LoVo (cell line): ENCODE results near the gene LOC101059915.
"Not testable (repeated sequence)": the region's sequence is repeated elsewhere in the genome, so short reads cannot be mapped to it uniquely, and the experiment has no call there.

Experiments used
- DNase-seq: peaks from one replicate; pipeline ENCODE4 v3.0.0-alpha.2; 2016; ENCODE audit warnings: low spot score

LOC101059915 gene

DNA sequence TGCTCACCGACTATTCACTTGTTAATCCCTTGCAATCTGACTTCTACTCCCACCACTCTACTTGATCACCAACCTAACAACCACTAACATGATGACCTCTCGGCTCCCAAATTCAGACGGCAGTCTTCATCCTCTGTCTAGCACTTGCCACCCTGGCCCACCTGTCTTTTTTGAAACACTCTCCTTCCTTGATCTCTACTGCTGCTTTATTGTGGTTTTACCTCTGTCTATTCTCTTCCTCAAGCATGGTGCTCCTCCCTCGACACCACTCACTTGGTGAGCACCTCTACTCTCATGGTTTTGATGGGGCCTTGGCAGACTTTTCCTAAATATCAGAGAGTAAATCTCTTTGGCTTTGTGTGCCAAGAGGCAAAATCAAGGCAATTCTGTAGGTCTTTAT lies 27.3 kb upstream of the LOC101059915 start:
- DNase-seq, result no peak

DNA sequence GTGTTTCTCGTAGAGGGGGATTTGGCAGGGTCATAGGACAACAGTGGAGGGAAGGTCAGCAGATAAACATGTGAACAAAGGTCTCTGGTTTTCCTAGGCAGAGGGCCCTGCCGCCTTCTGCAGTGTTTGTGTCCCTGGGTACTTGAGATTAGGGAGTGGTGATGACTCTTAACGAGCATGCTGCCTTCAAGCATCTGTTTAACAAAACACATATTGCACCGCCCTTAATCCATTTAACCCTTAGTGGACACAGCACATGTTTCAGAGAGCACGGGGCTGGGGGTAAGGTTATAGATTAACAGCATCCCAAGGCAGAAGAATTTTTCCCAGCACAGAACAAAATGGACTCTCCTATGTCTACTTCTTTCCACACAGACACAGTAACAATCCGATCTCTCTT lies 22.9 kb upstream of the LOC101059915 start:
- not testable (repeated sequence) for DNase-seq

DNA sequence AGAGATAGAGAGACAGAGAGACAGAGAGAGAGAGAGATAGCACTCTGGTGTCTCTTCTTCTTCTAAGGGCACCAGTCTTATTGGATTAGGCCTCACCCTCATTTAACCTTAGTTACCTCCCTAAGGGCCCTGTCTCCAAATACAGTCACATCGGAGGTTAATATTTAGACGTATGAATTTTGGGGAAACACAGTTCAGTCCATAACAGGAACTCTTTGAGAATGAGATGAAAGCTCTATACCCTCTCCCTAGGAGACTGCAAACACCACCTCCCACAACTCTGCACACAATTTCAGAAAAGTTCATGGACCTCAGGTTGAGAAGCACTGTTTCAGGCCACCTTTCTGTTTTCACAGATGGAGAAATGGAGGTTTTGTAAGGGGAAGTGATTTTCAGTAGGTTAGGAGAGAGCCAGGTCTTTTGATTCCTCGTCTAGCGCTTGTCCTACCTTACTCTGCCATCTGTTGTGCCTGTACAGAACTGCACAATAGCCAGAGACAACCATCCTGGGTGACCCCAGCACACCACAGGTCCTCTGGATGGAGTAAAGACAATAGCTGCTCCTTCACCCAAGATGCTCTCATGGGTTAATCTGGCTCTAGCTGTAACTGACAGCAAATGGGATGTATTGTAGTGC lies 16.9 kb upstream of the LOC101059915 start:
- DNase-seq, result no peak

DNA sequence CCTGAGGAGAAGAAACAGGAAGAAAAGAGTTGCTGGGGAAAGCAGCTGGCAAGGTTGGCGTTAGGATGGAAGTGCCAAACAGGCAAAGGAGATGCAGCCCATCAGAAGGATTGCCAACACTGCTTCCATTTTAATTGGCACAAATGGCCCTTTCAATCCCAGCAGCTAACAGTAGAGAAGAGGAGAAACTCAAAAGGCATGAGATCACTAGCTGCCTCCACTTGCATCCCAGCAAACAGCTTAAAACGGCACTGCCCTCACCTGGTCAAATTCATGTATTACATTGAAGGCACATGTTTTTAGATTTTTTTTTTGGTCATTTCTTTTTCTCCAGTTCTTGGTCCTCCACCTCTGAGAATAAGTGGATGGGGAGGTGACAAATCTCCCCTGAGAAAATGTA lies 14.9 kb upstream of the LOC101059915 start:
- peak; percentile 23 for DNase-seq

DNA sequence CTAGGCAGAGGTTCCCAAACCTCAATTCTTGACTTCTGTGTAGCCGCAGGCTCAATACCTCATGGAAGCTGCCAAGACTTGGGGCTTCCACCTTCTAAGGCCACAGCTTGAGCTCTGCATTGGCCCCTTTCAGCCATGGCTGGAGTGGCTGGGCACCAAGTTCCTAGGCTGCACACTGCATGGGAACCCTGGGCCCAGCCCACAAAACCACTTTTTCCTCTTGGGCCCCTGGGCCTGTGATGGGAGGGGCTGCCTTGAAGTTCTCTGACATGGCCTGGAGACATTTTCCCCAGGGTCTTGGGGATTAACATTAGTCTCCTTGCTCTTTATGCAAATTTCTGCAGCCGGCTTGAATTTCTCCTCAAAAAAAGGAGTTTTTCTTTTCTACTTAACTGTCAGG lies 14.0 kb upstream of the LOC101059915 start:
- no peak for DNase-seq

DNA sequence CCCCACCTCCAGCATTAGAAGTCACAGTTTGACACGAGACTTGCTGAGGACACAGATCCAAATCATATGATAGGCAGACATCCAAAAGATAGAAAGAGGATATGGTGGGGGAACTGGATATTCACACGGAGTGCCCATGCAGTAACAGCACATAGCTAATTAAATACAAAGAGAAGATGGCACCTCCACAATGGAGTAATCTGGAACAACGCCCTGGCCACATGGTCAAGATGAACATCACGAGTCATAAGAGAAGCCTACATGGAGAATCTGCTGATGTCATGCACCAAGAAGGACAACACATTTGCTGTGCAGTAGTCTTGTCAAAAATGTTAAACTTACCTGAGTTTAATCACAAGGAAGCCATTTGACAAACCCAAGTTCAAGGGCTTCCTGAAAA lies 10.1 kb upstream of the LOC101059915 start:
- no peak for DNase-seq

DNA sequence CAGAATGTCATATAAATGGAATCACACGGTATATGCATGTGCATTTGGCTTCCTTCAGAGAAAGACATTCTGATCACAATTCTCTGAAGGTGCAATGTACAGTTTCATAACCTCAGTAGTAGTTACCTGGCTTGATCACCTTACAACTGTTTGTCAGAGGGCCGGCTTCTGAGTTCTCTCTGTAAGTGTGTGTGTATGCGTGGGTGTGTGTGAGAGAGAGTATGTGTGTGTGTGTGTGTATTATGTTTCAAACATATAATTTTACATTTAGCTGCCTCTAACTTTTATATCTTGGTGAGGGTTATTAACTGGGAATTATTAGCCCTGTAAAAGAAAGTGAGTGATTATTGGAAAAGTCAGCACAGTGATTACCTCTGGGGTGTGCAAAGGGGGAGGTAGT lies 8.0 kb upstream of the LOC101059915 start:
- DNase-seq, result no peak

DNA sequence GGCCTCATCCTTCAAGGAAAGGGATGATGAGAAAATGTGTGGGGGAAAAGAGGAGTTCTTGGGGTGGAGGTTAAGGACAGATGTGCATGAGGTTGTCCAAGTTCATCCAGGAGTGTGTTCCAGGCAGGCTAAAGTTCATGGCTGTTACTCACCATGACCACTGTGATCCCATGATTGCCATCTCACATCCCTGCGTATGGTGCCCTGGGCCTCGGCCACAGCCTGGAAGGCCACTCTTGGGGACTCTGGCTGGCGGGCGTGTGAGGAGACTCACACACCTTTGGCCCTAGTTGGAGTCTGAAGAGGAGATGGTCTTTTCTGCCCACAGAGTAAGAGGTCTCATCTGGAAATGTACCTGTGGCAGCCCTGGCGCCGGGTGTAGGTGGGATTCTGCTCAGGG lies 7.4 kb upstream of the LOC101059915 start:
- no peak for DNase-seq

DNA sequence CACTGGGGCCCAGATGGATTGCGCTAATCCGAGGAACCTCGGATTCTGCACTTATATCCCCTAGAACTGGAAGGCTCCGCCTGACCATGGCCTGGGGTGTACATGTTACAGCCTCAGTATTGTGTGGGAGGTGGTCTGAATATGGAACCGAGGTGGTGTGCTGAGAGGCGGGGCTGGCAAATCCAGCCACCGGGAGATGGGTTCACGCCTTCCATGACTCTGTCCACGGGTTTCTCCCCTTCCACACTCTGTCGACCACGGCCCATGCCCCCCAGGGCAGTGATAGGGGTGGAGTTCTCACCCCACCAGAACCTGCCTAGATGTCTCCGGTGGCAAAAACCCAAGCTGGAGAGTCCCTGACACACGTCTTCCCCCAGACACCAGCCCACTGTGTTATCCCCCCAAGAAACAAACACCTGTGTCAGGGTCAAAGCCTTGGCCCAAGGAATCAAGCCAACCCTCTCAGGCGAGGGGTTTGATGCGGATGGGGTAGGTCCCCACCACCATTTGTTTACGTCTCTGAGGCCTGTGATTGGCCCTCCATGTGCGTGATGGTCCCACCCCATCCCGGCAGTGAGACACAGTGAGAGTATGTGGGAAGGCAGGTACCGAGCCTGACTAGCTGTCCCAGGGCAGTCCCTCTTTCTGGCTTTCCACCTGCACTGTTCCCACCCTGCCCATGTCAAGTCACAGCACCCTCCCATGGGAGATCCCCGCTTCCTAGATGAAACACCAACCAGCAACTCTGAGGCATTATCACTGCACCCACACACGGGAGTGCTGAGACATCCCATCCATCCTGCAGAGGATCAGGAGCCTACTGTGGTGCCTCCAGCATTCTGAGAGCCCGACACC lies 6.6 kb upstream of the LOC101059915 start:
- no peak for DNase-seq

DNA sequence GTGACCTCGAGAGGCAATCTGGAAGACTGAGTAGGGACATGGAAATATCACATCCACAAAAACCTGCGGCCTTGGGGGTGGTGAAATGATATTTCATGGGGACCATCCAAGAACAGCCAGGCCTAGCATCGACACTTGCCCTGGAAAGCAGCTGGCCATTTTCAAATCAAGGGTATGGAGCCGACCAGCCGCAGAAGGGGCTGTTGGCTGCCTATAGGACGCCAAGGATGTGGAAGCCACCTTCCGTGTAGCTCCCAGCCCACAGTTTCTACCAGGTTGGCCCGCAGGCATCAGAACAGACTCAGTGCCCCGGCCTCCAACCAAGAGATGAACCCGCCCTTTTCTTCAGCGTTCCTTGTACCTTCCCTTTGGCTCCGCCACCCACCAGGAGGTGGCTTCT lies 5.4 kb upstream of the LOC101059915 start:
- DNase-seq, result no peak

DNA sequence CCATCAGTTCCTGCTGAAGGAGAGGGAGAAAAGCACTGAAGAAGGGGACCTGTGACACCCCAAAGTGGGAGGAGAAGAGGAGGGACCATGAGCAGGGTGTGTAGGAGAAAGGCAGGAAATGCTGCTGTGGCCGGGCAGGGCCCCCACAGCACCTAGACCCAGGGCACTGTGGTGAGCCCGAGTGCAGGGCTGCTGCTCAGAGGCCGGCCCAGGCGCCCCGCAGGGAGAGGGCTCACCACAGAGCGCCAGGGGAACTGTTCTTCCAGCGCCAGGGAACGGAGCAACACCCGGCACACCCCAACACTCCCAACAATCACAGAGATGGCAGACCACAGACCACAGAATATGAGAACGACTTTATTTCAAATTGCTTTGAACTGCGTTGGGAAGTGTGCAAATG lies 4.7 kb upstream of the LOC101059915 start:
- DNase-seq, result not testable (repeated sequence)

DNA sequence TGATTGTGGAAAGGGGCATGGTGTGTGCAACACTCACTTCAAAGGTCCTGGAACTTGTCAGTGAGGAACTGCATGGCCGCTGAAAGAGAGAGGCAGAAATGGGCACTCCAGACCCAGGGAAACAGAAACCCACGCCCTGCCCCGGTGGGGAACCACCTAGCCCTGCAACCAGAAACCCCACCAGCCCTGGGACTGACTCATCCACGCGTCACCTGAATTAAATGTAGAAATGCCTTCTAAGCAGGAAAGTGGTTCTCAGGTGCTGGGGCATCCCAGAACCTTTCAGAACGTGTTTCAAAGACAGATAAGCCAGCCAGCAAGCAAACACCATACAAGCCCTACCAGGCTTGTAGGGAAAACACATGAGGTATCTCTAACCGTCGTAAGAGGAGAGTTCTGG lies 4.1 kb upstream of the LOC101059915 start:
- DNase-seq, result not testable (repeated sequence)

DNA sequence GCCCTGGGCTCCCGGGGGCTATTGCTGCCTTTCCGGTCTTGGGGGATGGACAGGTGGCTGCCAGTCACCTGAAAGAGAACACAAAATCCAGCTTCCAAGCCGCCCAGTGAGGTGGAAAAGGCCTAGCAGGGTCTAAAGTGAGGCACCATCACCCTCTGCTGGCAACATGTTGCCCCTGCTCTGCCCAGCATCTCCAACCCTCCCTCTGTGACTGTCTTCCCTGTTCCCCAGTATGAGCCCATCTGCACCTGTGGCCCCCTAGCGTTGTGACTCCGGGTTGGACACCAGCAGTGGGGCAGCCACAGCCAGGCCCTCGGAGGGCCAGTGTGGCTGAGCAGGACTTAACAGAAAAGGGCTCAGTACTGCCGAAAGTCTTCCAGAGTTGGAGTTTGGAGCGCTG lies 3.1 kb upstream of the LOC101059915 start:
- not testable (repeated sequence) for DNase-seq

DNA sequence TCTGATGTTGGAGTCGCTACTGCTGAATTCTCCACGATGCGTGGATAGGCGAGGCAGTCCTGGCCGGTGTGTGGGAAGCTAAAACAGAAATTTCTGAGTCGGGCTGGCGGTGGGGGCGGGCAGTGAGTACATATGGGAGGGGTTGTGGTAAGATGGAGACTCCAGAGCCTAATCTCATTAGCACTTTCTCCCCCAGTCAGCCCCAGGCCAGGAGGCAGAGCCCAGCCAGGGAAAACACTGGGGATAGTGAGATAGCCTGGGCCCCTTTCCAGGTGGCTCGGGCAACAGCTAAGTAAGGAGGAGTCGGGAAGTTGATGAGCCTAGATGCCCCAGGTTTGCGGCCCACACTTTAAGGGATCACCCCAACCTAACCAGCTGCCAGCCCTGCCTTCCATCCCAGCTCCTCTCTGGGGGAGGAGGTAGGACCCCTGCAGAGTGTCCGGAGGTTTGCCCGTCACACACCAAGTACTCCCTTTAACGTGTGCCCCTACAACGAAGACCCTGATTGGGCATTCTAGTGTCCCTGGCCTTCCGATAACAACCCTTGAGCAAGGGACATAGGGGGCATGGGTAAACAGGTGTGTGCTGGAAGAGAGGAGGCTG lies 2.4 kb upstream of the LOC101059915 start:
- DNase-seq, result no peak

DNA sequence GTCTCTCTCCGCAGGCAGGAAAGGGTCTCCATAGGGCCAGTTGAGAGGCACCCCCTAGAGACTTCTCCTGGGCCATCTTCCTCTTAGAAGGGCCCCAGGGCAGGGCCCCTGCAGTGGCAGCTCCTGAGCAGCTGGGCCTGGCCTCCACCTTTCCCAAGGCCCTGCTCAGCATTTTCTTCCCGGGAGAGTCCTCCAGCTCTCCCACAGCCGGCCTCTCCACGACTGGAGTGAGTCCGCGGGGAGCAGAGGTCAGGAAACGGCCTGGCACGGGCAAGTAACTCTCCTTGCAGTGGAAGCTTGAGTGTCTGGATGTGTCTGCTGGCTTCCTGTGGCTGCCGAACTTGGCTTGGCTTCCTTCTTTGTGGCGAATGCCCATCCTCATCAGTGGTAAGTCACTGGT lies 1.6 kb upstream of the LOC101059915 start:
- no peak for DNase-seq

DNA sequence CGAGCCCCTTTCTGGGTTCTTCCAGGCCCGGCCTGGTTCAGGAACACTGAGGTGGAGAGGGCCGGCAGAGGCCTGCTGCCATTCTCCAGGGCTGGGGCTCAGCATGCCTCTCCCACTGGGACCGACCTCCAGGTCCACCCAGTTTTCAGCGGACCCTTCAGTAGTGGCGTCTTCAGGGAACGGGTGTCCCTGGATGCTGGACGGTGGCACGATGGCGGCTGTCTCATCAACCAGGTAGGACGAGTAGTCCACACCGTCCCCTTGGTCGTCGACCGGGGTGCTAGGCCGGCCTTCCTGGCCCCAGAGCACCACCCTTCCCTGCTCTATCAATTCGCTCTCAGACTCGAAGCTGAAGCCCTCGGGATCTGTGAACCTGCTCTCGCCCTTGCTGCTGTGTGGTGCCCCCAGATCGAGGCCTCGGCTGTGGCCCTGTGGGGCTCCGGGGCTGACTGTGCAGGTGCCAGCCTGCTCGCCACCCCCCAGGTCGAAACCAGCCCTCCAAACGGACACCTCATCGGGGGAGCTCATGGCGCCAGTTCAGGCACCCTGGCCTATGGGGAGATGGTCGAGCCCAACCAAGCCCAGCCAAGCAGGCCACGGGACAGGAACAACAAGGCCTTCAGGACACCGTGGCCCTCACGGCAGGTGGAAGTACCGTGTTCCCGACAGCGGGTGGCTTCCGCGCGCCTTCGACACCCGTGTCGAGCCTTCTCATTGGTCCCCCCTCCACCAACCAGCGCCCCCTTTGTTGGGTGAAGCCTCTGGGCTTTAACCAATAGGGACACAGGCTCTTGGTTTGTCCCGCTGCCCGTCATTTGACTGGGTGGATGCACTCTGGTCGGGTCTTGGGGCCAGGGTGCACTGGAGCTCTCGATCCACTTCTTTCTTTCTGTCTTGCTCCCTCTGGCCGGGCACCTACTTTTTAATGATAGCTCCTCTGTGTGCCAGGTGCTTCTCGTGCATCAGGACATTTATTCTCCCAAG lies 814 bp upstream of the LOC101059915 start:
- no peak for DNase-seq

DNA sequence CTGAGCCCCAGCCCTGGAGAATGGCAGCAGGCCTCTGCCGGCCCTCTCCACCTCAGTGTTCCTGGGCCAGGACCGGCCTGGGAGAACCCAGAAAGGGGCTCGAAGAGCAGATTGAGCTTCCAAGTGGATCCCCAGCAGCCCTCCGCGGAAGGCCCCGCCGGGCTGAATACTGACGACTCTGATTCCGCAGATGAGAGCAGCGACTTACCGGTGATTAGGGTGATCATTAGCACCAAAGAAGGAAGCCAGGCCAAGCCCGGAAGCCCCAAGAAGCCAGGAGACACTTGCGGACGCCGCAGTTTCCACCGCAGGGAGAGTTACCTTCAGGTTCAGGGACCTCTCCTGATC lies 876 bp downstream of the LOC101059915 start:
- no peak for DNase-seq

DNA sequence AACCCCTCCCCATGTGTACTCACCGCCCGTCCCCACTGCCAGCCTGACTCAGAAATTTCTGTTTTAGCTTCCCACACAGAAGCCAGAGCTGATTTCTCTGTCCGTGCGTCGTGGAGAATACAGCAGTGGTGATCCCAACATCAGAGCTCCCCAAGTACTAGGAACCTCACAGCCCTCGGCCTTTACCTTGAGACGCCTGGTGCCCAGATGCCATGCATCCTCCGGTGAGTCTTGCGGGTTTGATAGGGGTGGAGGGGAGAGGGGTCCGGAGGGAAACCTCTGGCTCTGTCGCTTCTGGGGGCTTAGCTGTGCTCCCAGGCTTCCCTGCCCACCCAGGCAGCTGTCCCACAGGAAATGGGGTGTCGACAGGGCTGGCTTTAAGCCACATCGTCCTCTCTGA lies 2.1 kb downstream of the LOC101059915 start:
- no peak for DNase-seq

DNA sequence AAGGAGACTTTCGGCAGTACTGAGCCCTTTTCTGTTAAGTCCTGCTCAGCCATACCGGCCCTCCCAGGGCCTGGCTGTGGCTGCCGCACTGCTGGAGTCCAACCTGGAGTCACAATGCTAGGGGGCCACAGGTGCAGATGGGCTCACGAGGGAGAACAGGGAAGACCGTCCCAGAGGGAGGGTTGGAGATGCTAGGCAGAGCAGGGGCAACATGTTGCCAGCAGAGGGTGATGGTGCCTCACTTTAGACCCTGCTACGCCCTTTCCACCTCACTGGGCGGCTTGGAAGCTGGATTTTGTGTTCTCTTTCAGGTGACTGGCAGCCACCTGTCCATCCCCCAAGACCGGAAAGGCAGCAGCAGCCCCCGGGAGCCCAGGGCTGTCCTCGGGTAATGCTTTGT lies 2.6 kb downstream of the LOC101059915 start:
- not testable (repeated sequence) for DNase-seq

DNA sequence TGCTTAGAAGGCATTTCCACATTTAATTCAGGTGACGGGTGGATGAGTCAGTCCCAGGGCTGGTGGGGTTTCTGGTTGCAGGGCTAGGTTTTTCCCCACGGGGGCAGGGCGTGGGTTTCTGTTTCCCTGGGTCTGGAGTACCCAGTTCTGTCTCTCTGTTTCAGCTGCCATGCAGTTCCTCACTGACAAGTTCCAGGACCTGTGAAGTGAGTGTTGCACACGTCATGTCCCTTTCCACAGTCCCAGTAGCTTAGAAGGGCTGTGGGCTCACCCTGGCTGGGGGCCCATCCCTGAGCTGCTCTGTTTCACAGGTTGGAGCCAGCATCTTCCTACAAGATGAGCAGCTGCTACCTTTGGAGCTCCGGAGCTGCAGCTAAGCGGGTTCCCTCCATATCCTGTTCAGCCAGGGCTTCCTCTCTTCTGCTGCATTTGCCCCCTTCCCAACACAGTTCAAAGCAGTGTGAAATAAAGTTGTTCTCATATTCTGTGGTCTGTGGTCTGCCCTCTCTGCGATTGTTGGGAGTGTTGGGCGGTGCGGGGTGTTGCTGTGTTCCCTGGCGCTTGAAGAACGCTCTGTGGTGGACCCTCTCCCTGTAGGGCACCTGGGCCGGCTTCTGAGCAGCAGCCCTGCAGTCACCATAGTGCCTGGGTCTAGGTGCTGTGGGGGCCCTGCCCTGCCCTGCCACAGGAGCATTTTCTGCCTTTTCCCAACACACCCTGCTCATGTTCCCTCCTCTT lies 3.9 kb downstream of the LOC101059915 start:
- no peak for DNase-seq

DNA sequence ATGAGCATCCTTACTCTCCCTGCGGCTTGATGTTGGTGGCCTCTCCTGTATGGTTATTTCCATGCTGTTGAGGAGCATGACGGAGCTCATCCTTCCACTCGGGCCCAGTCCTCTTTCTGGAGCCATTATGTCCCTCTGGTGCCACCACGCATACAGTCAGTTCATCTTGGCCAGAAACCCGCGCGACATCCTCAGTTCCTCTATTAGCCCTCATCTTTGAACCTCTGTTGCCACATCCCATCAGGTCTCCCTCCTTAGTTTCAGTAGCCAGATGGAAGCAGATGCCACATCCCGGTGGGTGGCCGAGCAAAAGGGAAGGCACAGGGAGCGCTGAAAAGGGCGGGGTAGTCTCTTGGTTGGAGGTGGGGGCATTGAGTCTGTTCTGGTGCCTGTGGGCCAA lies 4.6 kb downstream of the LOC101059915 start:
- DNase-seq, result no peak
